Transverse colon (tissue), 4 donors: Measurements from ENCODE around the gene ATP1A4. TPM values are rescaled to one million over a fixed set of nuclear protein-coding genes. Genes with fewer than 3 reads are reported as not detected.

Source experiments
- DNase-seq: peaks from one replicate; pipeline ENCODE4 v3.0.0-alpha.2; 2019
- H3K27ac ChIP-seq, 4 donors: fragments of 200-600 bp; sonication (generic); 2 replicates each; pipeline ENCODE4 v1.5.1; 2016 to 2018; ENCODE audit warnings: inconsistent platforms in 4 of 4
- H3K27me3 ChIP-seq: fragments of 200-600 bp; sonication (generic); 2 replicates; pipeline ENCODE4 v1.5.1; 2017; ENCODE audit warnings: inconsistent platforms
- H3K36me3 ChIP-seq, 4 donors: fragments of 200-600 bp; sonication (generic); 2 replicates each; pipeline ENCODE4 v1.5.1; 2017 to 2019; ENCODE audit warnings: inconsistent platforms in 4 of 4
- H3K4me1 ChIP-seq, 4 donors: fragments of 200-600 bp; sonication (generic); 2 replicates each; pipeline ENCODE4 v1.5.1; 2017 to 2020; ENCODE audit warnings: inconsistent platforms in 4 of 4
- H3K4me3 ChIP-seq, 4 donors: fragments of 200-600 bp; sonication (generic); 1 replicate in 1 of 4; 2 replicates in 3 of 4; pipeline versions ENCODE4 v1.5.1 to v1.6.1; 2017 to 2019; ENCODE audit warnings: inconsistent platforms in 4 of 4
- H3K9me3 ChIP-seq, 2 donors: fragments of 200-600 bp; sonication (generic); 2 replicates each; pipeline ENCODE4 v1.5.1; 2017 to 2019; ENCODE audit warnings: inconsistent platforms in 2 of 2
- EP300 ChIP-seq: sonication (generic); formaldehyde crosslinking; IDR thresholded peaks from one replicate; pipeline ENCODE4 v1.6.1; 2017; ENCODE audit warnings: antibody characterized with exemption, low read depth
- POLR2A ChIP-seq: fragments of 450-650 bp; IDR thresholded peaks from one replicate; pipeline ENCODE4 v1.6.1; 2016; ENCODE audit warnings: antibody characterized with exemption, mild to moderate bottlenecking, moderate library complexity
- POLR2AphosphoS5 ChIP-seq, 3 donors: sonication (generic); formaldehyde crosslinking; IDR thresholded peaks; one replicate each; pipeline ENCODE4 v1.6.1; 2016; ENCODE audit warnings: antibody characterized with exemption in 3 of 3
- WGBS, 2 donors: methylation state at CpG; one replicate each; pipeline ENCODE4 v1.1.5; 2018; ENCODE audit warnings: low coverage in 1 of 2; 5-methylcytosine and 5-hydroxymethylcytosine counted together
- in situ Hi-C, 4 donors: fragments of 200-750 bp; cut with MboI; loops; one replicate each; pipeline versions ENCODE4 v1.15.0 to v1.15.1; 2017; ENCODE audit warnings: low sequenced_read_pairs in 3 of 4, low pct_ligation_motif_present in 1 of 4, low pct_unique_long_range_greater_than_20kb in 1 of 4
- intact Hi-C: fragments of 100-400 bp; cut with DNase I; formaldehyde crosslinking; loops from one replicate; pipeline ENCODE4 v1.15.1; 2023; ENCODE audit warnings: low total_unique reads
- total RNA-seq, 4 donors: library from RNA; depleted of rRNA; stranded (reverse); fragments of >200 nt; gene quantifications; one replicate each; pipeline ENCODE4 v1.1.0, GENCODE V29; 2016
- TF ChIP-seq, protein P1 (sequence below), 5 experiments: fragments of 200-600 bp in 3 of 5; fragments of 450-650 bp in 2 of 5; sonication (generic) in 3 of 5; IDR thresholded peaks; 1 replicate in 2 of 5; 2 replicates in 3 of 5; pipeline ENCODE4 v1.5.1; 2016 to 2017; ENCODE audit warnings: antibody characterized with exemption in 5 of 5, inconsistent platforms in 3 of 5, mild to moderate bottlenecking in 2 of 5, moderate library complexity in 1 of 5

Gene ATP1A4
- total RNA-seq, 4 donors from 2014 or later: 0.20 TPM; not detected in 3

DNA sequence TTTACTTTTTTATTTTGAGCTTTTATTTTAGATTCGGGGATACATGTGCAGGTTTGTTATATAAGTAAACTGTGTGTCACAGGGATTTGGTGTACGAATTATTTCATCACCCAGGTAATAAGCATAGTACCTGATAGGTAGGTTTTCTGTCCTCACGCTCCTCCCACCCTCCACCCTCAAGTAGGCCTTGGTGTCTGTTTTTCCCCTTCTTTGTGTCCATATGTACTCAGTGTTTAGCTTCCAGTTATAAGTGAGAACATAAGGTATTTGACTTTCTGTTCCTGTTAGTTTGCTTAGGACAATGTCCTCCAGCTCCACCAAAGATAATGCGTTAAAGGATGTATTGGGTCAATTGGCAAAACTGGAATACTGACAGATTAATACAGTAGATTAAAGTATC is 5.8 kb downstream of the ATP1A4 start:
- no peaks in the 10 kb centered on the region for H3K36me3 ChIP-seq
- no peaks in the 10 kb centered on the region for H3K9me3 ChIP-seq
- H3K27ac ChIP-seq: no peak overlapping the region
- intact Hi-C loops: no loop called here
- TF ChIP-seq EP300 (no peak), POLR2A (no peak), POLR2AphosphoS5 (IDR thresholded peaks at IDR 0.05) (no peak)
- TF ChIP-seq, protein P1, sequence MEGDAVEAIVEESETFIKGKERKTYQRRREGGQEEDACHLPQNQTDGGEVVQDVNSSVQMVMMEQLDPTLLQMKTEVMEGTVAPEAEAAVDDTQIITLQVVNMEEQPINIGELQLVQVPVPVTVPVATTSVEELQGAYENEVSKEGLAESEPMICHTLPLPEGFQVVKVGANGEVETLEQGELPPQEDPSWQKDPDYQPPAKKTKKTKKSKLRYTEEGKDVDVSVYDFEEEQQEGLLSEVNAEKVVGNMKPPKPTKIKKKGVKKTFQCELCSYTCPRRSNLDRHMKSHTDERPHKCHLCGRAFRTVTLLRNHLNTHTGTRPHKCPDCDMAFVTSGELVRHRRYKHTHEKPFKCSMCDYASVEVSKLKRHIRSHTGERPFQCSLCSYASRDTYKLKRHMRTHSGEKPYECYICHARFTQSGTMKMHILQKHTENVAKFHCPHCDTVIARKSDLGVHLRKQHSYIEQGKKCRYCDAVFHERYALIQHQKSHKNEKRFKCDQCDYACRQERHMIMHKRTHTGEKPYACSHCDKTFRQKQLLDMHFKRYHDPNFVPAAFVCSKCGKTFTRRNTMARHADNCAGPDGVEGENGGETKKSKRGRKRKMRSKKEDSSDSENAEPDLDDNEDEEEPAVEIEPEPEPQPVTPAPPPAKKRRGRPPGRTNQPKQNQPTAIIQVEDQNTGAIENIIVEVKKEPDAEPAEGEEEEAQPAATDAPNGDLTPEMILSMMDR (IDR thresholded peaks at IDR 0.05): no peak
- no peak for DNase-seq
- in situ Hi-C loops: no loop called here
- no peaks in the 10 kb centered on the region for H3K4me1 ChIP-seq
- no peaks in the 10 kb centered on the region for H3K27me3 ChIP-seq
- no peak overlapping the region for H3K4me3 ChIP-seq
- WGBS, 2 donors: 75 to 100% methylated on average over 2 to 4 of the region's 4 CpGs

DNA sequence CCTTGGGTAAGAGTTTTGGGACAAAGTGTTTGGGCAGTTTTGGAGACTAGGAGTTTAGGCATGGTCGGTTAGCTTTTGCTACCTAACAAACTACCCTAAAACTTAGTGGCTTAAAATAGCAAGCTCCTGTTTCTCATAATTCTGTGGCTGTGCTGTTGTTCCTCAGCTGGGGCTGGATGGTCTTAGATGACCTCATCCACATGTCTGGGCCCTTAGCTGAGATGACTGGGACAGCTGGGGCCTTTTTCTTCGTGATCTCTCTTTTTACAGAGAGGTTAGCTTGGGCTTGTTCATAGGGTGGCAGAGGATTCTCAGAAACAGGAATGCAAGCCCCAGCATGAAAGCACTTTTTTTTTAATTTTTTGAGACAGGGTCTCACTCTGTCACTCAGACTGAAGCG is 6.6 kb downstream of the ATP1A4 start:
- TF ChIP-seq, protein P1 (IDR thresholded peaks at IDR 0.05): no peak
- TF ChIP-seq EP300: no peak
- TF ChIP-seq POLR2AphosphoS5 (IDR thresholded peaks at IDR 0.05): no peak
- no peak for TF ChIP-seq POLR2A
- no peaks in the 10 kb centered on the region for H3K9me3 ChIP-seq
- no peak for DNase-seq
- no peak overlapping the region for H3K4me3 ChIP-seq
- in situ Hi-C loops (no loop called here), intact Hi-C loops (no loop called here)
- H3K27ac ChIP-seq: no peak overlapping the region
- H3K4me1 ChIP-seq: no peaks in the 10 kb centered on the region
- no peaks in the 10 kb centered on the region for H3K36me3 ChIP-seq
- H3K27me3 ChIP-seq: no peaks in the 10 kb centered on the region
- 77 to 94% methylated on average over 3 of the region's 3 CpGs for WGBS, 2 donors

DNA sequence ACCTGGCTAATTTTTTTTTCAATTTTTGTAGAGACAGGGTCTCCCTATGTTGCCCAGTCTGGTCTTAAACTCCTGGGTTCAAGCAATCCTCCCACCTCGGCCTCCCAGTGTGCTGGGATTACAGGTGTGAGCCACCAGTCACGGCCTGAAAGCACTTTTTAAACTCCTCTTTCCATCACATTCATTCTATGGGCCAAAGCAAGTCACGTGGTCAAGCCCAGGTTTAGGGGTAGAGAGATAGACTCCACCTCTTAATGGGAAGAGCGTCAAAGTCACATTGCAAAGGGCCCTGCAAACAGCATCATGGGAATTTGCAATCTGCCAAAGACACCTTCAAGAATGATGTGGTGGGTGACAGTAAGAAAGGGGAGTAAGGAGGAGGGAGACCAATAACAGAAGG is 7.1 kb downstream of the ATP1A4 start:
- Histone ChIP-seq H3K27ac (no peak overlapping the region), H3K27me3 (no peaks in the 10 kb centered on the region), H3K4me1 (no peaks in the 10 kb centered on the region), H3K9me3 (no peaks in the 10 kb centered on the region), H3K36me3 (no peaks in the 10 kb centered on the region), H3K4me3 (no peak overlapping the region)
- no peak for DNase-seq
- 84 to 90% methylated on average over 1 to 4 of the region's 4 CpGs for WGBS, 2 donors
- in situ Hi-C loops (no loop called here), intact Hi-C loops (no loop called here)
- TF ChIP-seq POLR2A (no peak), EP300 (no peak), POLR2AphosphoS5 (IDR thresholded peaks at IDR 0.05) (no peak)
- TF ChIP-seq, protein P1 (IDR thresholded peaks at IDR 0.05): no peak

DNA sequence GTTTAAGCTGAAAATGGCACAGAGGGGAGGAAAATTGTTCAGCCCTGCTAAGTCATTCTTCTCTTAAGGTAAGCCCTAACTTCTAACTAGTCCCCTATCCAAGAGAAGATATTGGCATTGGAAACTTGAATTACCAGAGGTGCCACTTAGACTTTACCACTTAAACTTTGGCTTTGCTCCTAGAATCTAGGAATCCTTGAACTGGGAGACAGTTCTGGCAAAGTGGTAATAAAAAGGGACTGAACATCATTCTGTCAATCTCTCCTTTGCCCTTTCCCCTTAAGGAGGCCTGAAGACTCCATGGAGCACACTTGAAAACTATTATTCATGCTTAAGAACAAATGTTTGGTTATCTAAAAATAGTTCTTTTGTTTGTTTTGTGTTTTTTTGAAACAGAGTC is 8.4 kb downstream of the ATP1A4 start:
- no peaks in the 10 kb centered on the region for H3K36me3 ChIP-seq
- TF ChIP-seq, protein P1 (IDR thresholded peaks at IDR 0.05): no peak
- TF ChIP-seq POLR2A: no peak
- TF ChIP-seq POLR2AphosphoS5 (IDR thresholded peaks at IDR 0.05): no peak
- no peak for TF ChIP-seq EP300
- intact Hi-C loops (no loop called here), in situ Hi-C loops (no loop called here)
- H3K27me3 ChIP-seq: no peaks in the 10 kb centered on the region
- H3K27ac ChIP-seq: no peak overlapping the region
- H3K9me3 ChIP-seq: no peaks in the 10 kb centered on the region
- no peak for DNase-seq
- H3K4me3 ChIP-seq: no peak overlapping the region
- no peaks in the 10 kb centered on the region for H3K4me1 ChIP-seq
